Measurements from ENCODE around the gene MAN2A2. TPM values are rescaled to one million over a fixed set of nuclear protein-coding genes. Genes with fewer than 3 reads are reported as not detected.

Gene MAN2A2
- total RNA-seq, 1 experiment from 2014 or later = 27.4 TPM

DNA sequence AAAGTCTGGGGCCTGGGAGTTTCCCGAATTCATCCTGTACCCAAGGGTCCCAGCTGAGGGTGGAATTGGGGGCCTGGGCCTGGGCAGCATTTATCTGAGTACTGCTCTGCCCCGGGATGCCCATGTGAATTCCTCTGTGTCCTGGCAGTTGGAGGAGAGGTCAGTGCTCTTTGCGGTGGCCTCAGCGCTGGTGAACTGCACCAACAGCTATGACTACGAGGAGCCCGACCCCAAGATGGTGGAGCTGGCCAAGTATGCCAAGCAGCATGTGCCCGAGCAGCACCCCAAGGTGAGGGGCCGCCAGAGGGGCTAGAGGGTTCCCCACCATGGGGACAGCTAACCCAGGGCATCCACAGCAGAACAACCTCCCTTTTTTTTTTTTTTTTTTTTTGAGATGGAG lies 45.4 kb downstream of the MAN2A2 start:
- no peak overlapping the region for H3K4me3 Mint-ChIP-seq
- no peak overlapping the region for H2BK15ac ChIP-seq (ENCODE audit: low read depth, low read length)
- no peak overlapping the region for H3T11ph ChIP-seq (ENCODE audit: low read length)
- H3K4me1 Mint-ChIP-seq = no peaks in the 10 kb centered on the region
- H2BK20ac ChIP-seq (ENCODE audit: low read depth, low read length, poor library complexity, severe bottlenecking) = no peak overlapping the region
- H3K4me1 ChIP-seq (ENCODE audit: insufficient read depth, low read length) = no peaks in the 10 kb centered on the region
- no peak for DNase-seq
- H4K91ac ChIP-seq (ENCODE audit: insufficient read length, low read depth, low read length) = no peak overlapping the region
- H3K14ac ChIP-seq (ENCODE audit: insufficient read depth, low read length) = no peak overlapping the region
- no peaks in the 10 kb centered on the region for H3K27me3 Mint-ChIP-seq (ENCODE audit: low read depth)
- H3K79me1 ChIP-seq (ENCODE audit: insufficient read depth, low read depth, low read length, poor library complexity, severe bottlenecking) = no peaks in the 10 kb centered on the region
- H3K36me3 Mint-ChIP-seq (ENCODE audit: insufficient read depth in 1 of 3, low read depth in 3 of 3) = peaks cover 37 to 88% (median 70%) of the 10 kb centered on the region in 3 experiments; a peak in 6 of 7 replicates
- H3K4ac ChIP-seq (ENCODE audit: low read depth, low read length) = no peak overlapping the region
- H3K27ac ChIP-seq (ENCODE audit: insufficient read length, low read depth, low read length) = no peak overlapping the region
- H2AK5ac ChIP-seq (ENCODE audit: insufficient read length, low read length) = no peak overlapping the region
- H3K56ac ChIP-seq (ENCODE audit: insufficient read length, low read depth, low read length) = no peak overlapping the region
- no CpG with 5 or more reads among the region's 8 CpGs for WGBS (ENCODE audit: extremely low coverage, insufficient read length, low lambda C conversion rate)
- no peak overlapping the region for H2AFZ ChIP-seq (ENCODE audit: low read length)
- H3K23ac ChIP-seq (ENCODE audit: insufficient read length, low read depth, low read length) = no peak overlapping the region
- H3K9me3 ChIP-seq (ENCODE audit: control insufficient read depth, low read depth, low read length) = no peaks in the 10 kb centered on the region
- no peak overlapping the region for H3K4me2 ChIP-seq (ENCODE audit: insufficient read depth, insufficient read length, low read length)
- no peak overlapping the region for H2BK120ac ChIP-seq (ENCODE audit: low read depth, low read length, poor library complexity, severe bottlenecking)
- no peak overlapping the region for H4K8ac ChIP-seq (replicated peaks; ENCODE audit: insufficient read length, low read depth, low read length)
- no peak overlapping the region for H3K18ac ChIP-seq (ENCODE audit: insufficient read length, low read depth, low read length)
- TF ChIP-seq, protein P1, sequence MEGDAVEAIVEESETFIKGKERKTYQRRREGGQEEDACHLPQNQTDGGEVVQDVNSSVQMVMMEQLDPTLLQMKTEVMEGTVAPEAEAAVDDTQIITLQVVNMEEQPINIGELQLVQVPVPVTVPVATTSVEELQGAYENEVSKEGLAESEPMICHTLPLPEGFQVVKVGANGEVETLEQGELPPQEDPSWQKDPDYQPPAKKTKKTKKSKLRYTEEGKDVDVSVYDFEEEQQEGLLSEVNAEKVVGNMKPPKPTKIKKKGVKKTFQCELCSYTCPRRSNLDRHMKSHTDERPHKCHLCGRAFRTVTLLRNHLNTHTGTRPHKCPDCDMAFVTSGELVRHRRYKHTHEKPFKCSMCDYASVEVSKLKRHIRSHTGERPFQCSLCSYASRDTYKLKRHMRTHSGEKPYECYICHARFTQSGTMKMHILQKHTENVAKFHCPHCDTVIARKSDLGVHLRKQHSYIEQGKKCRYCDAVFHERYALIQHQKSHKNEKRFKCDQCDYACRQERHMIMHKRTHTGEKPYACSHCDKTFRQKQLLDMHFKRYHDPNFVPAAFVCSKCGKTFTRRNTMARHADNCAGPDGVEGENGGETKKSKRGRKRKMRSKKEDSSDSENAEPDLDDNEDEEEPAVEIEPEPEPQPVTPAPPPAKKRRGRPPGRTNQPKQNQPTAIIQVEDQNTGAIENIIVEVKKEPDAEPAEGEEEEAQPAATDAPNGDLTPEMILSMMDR (conservative IDR thresholded peaks at IDR 0.05) = no peak
- no peak overlapping the region for H2BK5ac ChIP-seq (ENCODE audit: insufficient read length, low read length)
- H4K20me1 ChIP-seq (ENCODE audit: control insufficient read depth, insufficient read depth, insufficient read length) = no peaks in the 10 kb centered on the region
- no peaks in the 10 kb centered on the region for H3K79me2 ChIP-seq (ENCODE audit: insufficient read depth, low read length)
- H3K27ac Mint-ChIP-seq = peak overlapping the region in 1 of 3 experiments; percentile 49; a peak in 1 of 7 replicates
- peaks cover 3% of the 10 kb centered on the region for H3K23me2 ChIP-seq (ENCODE audit: insufficient read length, low read depth, low read length, poor library complexity, severe bottlenecking)
- no peaks in the 10 kb centered on the region for H3K27me3 ChIP-seq (ENCODE audit: insufficient read depth, low read length)
- H2BK12ac ChIP-seq (ENCODE audit: insufficient read length, low read depth, low read length) = no peak overlapping the region
- H4K5ac ChIP-seq (ENCODE audit: insufficient read length, low read depth, low read length) = no peak overlapping the region
- no peak overlapping the region for H3K9ac ChIP-seq (ENCODE audit: extremely low read depth, insufficient read length, low read length)
- no peaks in the 10 kb centered on the region for H3K9me3 Mint-ChIP-seq

All from H9 (cell line).